NCI-H510A (cell line): ENCODE results near the gene AGAP1.

Source experiments
- DNase-seq: peaks from one replicate; lab custom pipeline; 2025; lab: John Stamatoyannopoulos, UW

AGAP1 gene

DNA sequence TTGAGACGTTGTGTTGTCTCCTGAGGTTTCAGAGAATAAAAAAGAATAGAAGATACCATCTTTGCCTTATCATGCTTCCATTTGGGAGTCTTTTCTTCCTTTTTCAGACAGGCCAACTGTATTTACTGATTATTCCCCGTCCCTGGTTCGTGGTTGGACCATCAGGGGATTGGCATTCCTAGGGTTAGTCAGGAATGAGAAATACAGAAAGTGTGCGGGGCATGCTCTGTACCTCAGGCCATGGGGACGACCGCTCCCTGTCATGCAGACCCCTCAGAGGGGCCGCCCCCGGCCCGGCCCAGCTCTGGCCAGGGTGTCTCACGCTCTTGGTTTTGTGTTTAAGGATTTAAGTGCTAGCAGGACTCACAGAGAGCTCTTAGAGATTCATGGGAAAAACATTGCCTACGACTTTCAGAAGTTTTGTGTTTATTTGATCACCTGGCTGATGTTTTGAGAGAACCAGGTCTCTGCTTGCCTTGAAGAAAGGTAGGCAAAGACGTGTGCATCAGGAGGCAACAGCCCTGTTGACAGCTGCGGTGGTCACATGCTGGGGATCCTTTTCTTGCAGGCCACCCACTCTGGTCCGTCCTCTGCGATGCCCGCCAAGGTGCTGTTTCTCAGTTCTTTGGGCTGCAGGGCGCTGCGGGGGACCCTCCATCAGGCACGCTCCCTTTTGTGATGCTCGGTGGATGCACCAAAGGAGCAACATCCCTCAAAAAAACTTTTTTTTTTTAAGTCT lies 317.8 kb downstream of the AGAP1 start:
- no peak for DNase-seq

- no peak for DNase-seq
These were observed 318.4 kb downstream of the AGAP1 start for GRCh38 chr2:235812185-235812665.

GRCh38 chr2:235813398-235813797 lies 319.6 kb downstream of the AGAP1 start:
- no peak for DNase-seq

GRCh38 chr2:235820571-235820970 lies 326.7 kb downstream of the AGAP1 start:
- no peak for DNase-seq

- no peak for DNase-seq
These were observed 330.5 kb downstream of the AGAP1 start for GRCh38 chr2:235824331-235824730.

DNA sequence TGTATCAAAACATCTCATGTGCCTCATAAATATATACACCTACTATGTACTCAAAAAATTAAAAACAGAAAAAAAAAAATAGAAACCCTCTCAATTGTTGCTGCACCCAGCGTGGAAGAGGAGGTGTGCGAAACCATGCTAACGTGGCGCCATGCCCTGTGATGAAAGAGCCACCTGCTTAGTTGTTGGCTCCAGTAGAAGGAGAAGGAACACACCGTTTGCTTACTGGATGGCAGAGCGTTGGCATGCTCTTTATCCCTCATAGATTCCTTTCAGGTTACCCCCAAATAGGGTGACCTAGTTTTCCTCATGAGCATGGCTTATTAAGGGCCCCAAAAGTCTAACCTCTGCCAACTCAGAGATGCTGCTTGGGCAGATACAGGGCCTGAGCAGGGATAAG lies 332.1 kb downstream of the AGAP1 start:
- DNase-seq = no peak

DNA sequence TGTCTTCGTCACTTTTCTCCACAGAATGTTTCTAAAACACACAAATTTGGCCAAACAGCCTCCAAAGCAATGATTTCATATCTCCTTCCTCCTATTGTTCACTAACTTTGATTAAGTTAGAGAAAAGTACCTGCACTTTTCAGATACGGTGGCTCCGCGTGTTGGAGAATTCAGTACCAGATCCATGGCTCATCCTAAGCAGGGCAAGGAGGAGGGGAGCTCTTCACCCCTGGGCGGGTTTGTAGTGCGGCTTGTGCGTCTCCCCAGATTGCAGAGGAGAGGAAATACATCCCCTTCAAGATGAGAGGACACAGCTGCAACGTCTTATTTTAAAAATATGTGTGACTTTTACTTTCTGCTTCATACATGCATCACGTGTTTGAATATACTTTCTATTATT lies 333.0 kb downstream of the AGAP1 start:
- DNase-seq = no peak

- no peak for DNase-seq
These were observed 333.7 kb downstream of the AGAP1 start for GRCh38 chr2:235827585-235827992.

- DNase-seq = no peak
These were observed 335.9 kb downstream of the AGAP1 start for GRCh38 chr2:235829726-235830125.

GRCh38 chr2:235831755-235832154 lies 337.9 kb downstream of the AGAP1 start:
- DNase-seq = no peak

GRCh38 chr2:235832941-235833340 lies 339.1 kb downstream of the AGAP1 start:
- DNase-seq = no peak

- DNase-seq = no peak
These were observed 340.3 kb downstream of the AGAP1 start for GRCh38 chr2:235833971-235834620.

GRCh38 chr2:235834781-235835180 lies 340.9 kb downstream of the AGAP1 start:
- no peak for DNase-seq

DNA sequence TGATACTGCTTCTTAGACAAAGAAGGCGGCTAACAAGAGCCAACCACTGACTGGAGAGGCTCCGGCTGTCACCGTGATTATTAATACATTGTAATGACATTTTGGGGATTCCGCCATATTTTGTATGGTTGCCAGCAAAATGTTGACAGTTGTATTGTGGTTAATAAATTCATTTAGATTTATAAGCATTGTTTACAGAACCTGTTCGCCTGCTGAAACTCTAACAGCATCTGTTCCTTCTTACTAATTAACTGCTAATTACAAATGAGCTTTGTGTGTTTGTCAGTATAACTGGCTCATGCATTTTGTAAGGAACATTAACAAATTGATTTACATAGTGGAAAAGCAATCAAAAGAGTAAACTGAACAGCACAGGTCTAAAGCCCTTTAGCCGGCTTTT lies 342.0 kb downstream of the AGAP1 start:
- DNase-seq = no peak

DNA sequence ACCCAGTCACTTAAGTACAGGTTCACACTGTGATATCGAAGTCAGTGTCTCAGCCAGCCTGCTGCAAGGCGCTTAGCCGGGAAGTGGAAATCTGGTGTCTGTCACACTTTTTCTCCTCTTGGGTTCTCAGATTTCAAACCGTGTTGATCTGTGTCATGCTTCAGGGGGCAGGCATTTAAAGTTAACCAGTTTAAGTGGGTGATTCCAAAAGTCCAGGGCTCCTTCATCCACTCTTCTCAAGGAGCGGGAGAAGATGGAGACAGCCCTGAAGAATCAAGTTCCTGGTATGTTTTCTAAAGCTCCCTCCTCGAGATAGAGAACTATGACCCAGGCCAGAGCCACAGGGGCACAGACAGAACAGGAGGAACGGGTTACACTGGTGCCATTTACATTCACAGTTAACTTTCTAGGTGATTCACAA lies 342.7 kb downstream of the AGAP1 start:
- DNase-seq = peak; percentile 31

- no peak for DNase-seq
These were observed 345.4 kb downstream of the AGAP1 start for GRCh38 chr2:235839226-235839625.

DNA sequence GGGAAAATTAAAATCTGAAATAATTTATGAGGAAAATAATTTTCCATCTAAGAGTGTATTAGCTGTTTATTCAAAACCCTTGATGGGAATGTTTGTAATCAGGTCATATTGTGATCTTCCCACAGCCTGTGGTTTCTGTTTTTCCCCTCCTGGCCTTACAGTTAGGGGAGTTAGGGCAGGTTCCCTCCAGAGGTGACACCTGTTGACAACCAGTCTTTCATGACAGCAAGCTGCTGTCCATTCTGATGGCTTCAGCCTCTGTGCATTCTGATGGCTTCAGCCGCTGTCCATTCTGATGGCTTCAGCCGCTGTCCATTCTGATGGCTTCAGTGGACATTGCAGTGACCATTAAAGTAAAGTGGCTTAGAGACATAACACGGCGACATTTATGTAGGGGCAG lies 346.1 kb downstream of the AGAP1 start:
- DNase-seq = no peak

GRCh38 chr2:235841863-235842262 lies 348.0 kb downstream of the AGAP1 start:
- no peak for DNase-seq

- DNase-seq = no peak
These were observed 349.1 kb downstream of the AGAP1 start for GRCh38 chr2:235842941-235843340.

DNA sequence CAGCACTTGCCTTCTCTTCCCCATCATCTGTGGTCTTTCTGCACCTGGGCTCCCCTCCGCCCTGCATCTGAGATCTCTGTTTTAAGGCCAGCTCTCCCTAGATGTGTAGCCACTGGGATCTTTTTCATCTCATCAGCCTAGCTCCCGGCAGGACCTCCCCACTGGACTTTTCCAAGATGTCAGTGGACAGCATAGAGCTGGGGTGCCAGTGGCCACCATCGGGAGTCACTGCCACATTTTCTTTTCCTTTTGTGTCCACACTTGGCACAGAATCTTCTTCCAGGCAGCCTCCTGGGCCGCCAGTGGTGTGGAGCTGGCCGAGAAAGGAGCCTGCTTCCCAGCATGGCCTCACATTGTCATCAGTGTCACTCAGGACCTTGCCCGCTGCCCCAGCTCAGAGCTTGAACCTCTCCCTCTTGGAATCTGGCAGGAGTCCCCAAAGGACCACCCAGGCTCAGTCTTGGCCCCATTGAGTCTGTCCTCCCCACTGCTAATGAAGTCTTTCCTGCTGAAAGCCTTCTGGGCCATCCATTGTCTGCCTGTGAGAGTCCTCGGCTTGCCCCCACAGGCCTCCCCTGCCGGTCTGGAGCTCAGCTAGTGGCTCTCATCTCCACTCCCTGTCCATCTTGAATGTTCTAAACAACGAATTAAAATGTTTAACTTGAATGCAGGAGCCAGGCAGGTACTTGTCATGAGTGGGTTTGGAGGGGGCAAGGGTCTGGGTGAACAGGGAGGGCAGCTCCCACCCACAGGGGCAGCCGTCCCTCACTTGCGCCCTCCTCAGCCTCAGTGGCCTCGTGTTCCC lies 349.9 kb downstream of the AGAP1 start:
- no peak for DNase-seq

GRCh38 chr2:235844561-235844960 lies 350.7 kb downstream of the AGAP1 start:
- DNase-seq = no peak

DNA sequence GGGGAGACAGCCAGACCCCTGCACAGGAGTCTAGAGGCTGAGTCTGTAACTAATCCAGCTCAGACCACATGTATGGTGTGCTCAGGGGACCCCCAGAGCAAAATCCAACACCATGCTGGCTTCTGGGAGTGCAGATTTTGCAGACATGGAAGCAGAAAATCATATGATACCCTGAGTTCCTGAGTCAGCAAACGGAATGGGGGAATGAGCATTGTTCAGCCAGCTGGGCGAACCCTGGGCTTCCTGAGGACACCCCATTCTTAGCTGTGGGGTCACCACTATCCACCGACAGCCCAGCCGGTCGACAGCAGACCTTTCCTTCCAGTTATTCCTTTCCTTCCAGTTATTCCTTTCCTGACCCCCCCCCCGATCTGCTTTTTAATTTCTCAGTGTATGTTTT lies 351.4 kb downstream of the AGAP1 start:
- DNase-seq = no peak

DNA sequence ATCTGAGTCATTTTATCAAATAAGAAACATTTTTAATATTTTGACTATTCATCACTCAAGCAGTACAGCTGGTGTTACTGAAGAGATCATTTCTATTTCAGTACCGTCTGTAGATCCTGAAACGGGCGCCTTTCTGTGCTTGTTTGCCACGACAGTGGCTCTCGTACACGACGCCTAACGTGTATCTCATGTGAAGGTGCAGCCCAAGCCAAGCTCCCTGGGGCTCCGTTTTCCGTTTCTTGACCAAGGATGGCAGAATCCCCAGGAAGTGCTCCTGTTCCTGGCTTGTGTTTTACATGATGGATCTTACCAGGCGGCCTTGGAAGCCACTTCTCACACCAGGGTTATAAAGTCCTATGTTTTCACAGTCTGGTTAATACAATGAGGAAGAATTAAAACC lies 353.7 kb downstream of the AGAP1 start:
- no peak for DNase-seq
